GM21360 (cell line): ENCODE results near the gene ATG16L1.

Experiments
- ATAC-seq: cut with Tn5 transposase; IDR thresholded peaks from one replicate; pipeline ENCODE4 v1.9.1; 2021; ENCODE audit warnings: mild to moderate bottlenecking, moderate library complexity; ENCODE audit not compliant: unreplicated experiment

The ATG16L1 gene

GRCh38 chr2:233251306-233252116, at the start of gene ATG16L1:
ATG16L1 (plus strand) TSS chr2:233251673; CDS start chr2:233251828, 155 bp downstream.
- ATAC-seq, result peak; percentile 93

- no peak for ATAC-seq
Measured at GRCh38 chr2:233202531-233202944, 48.9 kb upstream of the ATG16L1 start.

- ATAC-seq, result no peak
Measured at GRCh38 chr2:233203060-233203459, 48.4 kb upstream of the ATG16L1 start.

GRCh38 chr2:233204286-233204936, 47.1 kb upstream of the ATG16L1 start:
- no peak for ATAC-seq

- ATAC-seq, result no peak
Measured at GRCh38 chr2:233208382-233209116, 42.9 kb upstream of the ATG16L1 start.

- no peak for ATAC-seq
Measured at GRCh38 chr2:233209117-233209532, 42.3 kb upstream of the ATG16L1 start.

GRCh38 chr2:233209533-233210171, 41.8 kb upstream of the ATG16L1 start:
- no peak for ATAC-seq

- no peak for ATAC-seq
Measured at GRCh38 chr2:233210281-233210680, 41.2 kb upstream of the ATG16L1 start.

- no peak for ATAC-seq
Measured at GRCh38 chr2:233210843-233211547, 40.5 kb upstream of the ATG16L1 start.

- ATAC-seq, result no peak
Measured at GRCh38 chr2:233211548-233211895, 40.0 kb upstream of the ATG16L1 start.

- no peak for ATAC-seq
Measured at GRCh38 chr2:233213011-233213410, 38.5 kb upstream of the ATG16L1 start.

- no peak for ATAC-seq
Measured at GRCh38 chr2:233213975-233214374, 37.5 kb upstream of the ATG16L1 start.

GRCh38 chr2:233217892-233218377, 33.5 kb upstream of the ATG16L1 start:
- no peak for ATAC-seq

GRCh38 chr2:233218836-233219235, 32.6 kb upstream of the ATG16L1 start:
- no peak for ATAC-seq

- ATAC-seq, result no peak
Measured at GRCh38 chr2:233219848-233220247, 31.6 kb upstream of the ATG16L1 start.

GRCh38 chr2:233221378-233222063, 30.0 kb upstream of the ATG16L1 start:
- no peak for ATAC-seq

GRCh38 chr2:233223059-233223894, 28.2 kb upstream of the ATG16L1 start:
- ATAC-seq, result peak; percentile 76

GRCh38 chr2:233225230-233226068, 26.0 kb upstream of the ATG16L1 start:
- ATAC-seq, result no peak
